ENCODE data around the gene STRADA. TPM values are rescaled to one million over a fixed set of nuclear protein-coding genes. Genes with fewer than 3 reads are reported as not detected.
A peak's percentile ranks its signal among the peaks of the same experiment; 100 is the strongest.

Gene STRADA
- total and polyA plus RNA-seq, 3 experiments from 2014 or later = 22.8 to 57.2 (median 56.7) TPM

DNA sequence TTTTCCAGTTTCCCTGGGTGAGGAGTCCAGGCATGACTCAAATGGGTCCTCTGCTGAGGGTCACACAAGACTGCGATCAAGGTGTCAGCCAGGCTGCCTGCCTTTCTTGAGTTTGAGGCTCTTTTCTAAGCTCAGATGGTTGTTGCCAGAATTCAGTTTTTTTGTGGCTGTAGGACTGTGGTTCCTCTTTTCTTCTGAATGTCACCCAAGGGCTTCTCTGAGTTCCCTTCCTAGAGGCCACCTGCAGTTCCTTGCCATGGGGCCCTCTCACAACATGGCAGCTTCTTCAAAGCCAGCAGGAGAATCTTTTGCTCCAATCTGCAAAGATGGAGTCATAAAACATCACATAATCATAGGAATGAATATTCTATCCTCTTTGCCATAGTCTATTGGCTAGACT is 59.2 kb downstream of the STRADA start:
- POLR2A ChIA-PET = interaction anchor here (1.4 kb wide), 1 partner anchor 19 kb away, joined by 3 read pairs; no protein-coding TSS in a partner anchor
- Mint-ChIP-seq H3K4me1 (peaks cover 0 to 4% (median 0%) of the 10 kb centered on the region in 3 donors), H3K36me3 (peaks cover 0 to 87% (median 11%) of the 10 kb centered on the region in 3 donors), H3K27ac (peak overlapping the region in 4 of 8 donors; percentile 8 to 55 (median 19)), H3K27me3 (no peaks in the 10 kb centered on the region), H3K9me3 (no peaks in the 10 kb centered on the region), H3K4me3 (no peak overlapping the region)
- no peak overlapping the region for H3K27ac ChIP-seq (ENCODE audit: low read depth, low read length)
- DNase-seq = no peak
- no peak overlapping the region for H3K4me3 ChIP-seq (ENCODE audit: low read length)
- H3K27me3 ChIP-seq (ENCODE audit: insufficient read depth, low read length, poor library complexity, severe bottlenecking) = no peaks in the 10 kb centered on the region
- H3K4me1 ChIP-seq (ENCODE audit: insufficient read depth, low read length) = no peaks in the 10 kb centered on the region
- peaks cover 25% of the 10 kb centered on the region for H3K36me3 ChIP-seq (ENCODE audit: insufficient read depth, low read length)
- CTCF ChIA-PET = interaction anchor here (1.0 to 1.9 kb wide), 3 partner anchors 11 to 28 kb away, joined by 3 to 7 read pairs (median 5); no protein-coding TSS in a partner anchor
- H3K9me3 ChIP-seq (ENCODE audit: low read length) = no peaks in the 10 kb centered on the region

DNA sequence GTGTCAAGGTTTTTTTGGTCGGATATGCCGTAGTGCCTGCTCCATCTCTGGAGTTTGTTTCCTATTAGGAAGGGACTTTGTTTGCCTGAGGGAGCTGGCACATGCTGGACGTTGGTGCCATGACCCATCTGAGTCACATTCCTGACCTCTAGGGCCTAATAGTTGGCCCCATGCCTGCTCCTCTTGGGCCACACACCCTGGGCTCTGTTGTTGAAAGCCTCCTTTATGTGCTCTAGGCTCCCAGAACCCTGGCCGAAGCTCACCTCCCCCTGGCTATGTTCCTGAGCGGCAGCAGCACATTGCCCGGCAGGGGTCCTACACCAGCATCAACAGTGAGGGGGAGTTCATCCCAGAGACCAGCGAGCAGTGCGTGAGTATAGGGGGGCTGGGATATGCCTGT is 60.1 kb downstream of the STRADA start:
- ChIA-PET CTCF (interaction anchor here (1.5 to 1.9 kb wide), 2 partner anchors 12 to 29 kb away, joined by 5 to 7 read pairs; no protein-coding TSS in a partner anchor), POLR2A (interaction anchor here (1.4 kb wide), 1 partner anchor 20 kb away, joined by 3 read pairs; no protein-coding TSS in a partner anchor)
- no peaks in the 10 kb centered on the region for H3K9me3 Mint-ChIP-seq
- no peak for DNase-seq
- H3K27ac Mint-ChIP-seq = peak overlapping the region in 3 of 8 donors; percentile 23 to 84 (median 42)
- H3K27me3 Mint-ChIP-seq = no peaks in the 10 kb centered on the region
- Histone ChIP-seq H3K27ac (ENCODE audit: low read depth, low read length) (no peak overlapping the region), H3K27me3 (ENCODE audit: insufficient read depth, low read length, poor library complexity, severe bottlenecking) (no peaks in the 10 kb centered on the region), H3K4me1 (ENCODE audit: insufficient read depth, low read length) (no peaks in the 10 kb centered on the region), H3K4me3 (ENCODE audit: low read length) (no peak overlapping the region), H3K9me3 (ENCODE audit: low read length) (no peaks in the 10 kb centered on the region), H3K36me3 (ENCODE audit: insufficient read depth, low read length) (peaks cover 28% of the 10 kb centered on the region)
- H3K4me1 Mint-ChIP-seq = peaks cover 0 to 4% (median 0%) of the 10 kb centered on the region in 3 donors
- peaks cover 0 to 91% (median 11%) of the 10 kb centered on the region in 3 donors for H3K36me3 Mint-ChIP-seq
- H3K4me3 Mint-ChIP-seq = no peak overlapping the region

DNA sequence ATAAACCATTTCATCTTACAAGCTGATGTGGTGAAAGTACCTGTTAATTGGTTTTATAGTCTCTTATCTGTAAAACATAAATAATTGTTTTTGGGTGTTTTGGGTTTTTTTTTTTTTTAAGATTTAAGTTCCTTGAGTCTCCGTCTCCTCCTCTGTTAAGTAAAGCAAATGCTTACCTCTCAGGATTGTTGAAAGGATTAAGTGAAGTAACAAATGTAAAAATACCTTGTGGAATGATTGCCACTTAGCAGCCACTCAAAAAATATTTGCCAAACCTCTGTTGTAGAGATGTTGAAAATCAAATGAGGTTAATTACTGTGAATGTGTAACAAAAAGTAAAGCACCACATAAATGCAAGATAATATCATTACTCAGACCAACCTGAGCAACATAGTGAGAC is 60.9 kb downstream of the STRADA start:
- Histone ChIP-seq H3K9me3 (ENCODE audit: low read length) (no peaks in the 10 kb centered on the region), H3K27me3 (ENCODE audit: insufficient read depth, low read length, poor library complexity, severe bottlenecking) (no peaks in the 10 kb centered on the region), H3K27ac (ENCODE audit: low read depth, low read length) (no peak overlapping the region), H3K4me3 (ENCODE audit: low read length) (no peak overlapping the region), H3K36me3 (ENCODE audit: insufficient read depth, low read length) (peaks cover 24% of the 10 kb centered on the region), H3K4me1 (ENCODE audit: insufficient read depth, low read length) (no peaks in the 10 kb centered on the region)
- DNase-seq = no peak
- no peak overlapping the region for H3K4me3 Mint-ChIP-seq
- CTCF ChIA-PET = interaction anchor here (1.5 kb wide), 1 partner anchor 29 kb away, joined by 7 read pairs; no protein-coding TSS in a partner anchor
- H3K9me3 Mint-ChIP-seq = no peaks in the 10 kb centered on the region
- H3K4me1 Mint-ChIP-seq = peaks cover 0 to 8% (median 0%) of the 10 kb centered on the region in 3 donors
- H3K27me3 Mint-ChIP-seq = no peaks in the 10 kb centered on the region
- POLR2A ChIA-PET = no interaction called here
- H3K27ac Mint-ChIP-seq = peak overlapping the region in 4 of 8 donors; percentile 8 to 94 (median 52)
- H3K36me3 Mint-ChIP-seq = peaks cover 0 to 91% (median 8%) of the 10 kb centered on the region in 3 donors

DNA sequence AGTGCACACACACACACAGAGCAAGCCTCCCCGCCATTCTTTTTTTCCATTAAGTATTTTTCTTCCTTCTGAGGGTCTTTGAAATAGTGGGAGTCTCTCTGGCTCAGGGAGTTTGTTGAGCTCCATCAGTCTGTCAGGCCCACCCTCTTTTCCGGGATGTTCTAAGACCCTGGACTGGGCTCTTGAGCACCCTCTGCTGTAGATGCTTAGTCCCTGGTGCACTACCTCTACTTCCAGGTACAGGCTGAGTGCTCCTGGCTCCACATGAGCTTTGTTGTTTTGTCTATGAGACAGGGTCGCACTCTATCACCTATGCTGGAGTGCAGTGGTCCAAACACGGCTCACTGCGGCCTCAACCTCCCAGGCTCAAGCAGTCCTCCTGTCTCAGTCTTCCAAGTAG is 62.4 kb downstream of the STRADA start:
- Mint-ChIP-seq H3K36me3 (peaks cover 0 to 91% (median 8%) of the 10 kb centered on the region in 3 donors), H3K27me3 (no peaks in the 10 kb centered on the region), H3K4me1 (peaks cover 0 to 14% (median 5%) of the 10 kb centered on the region in 3 donors), H3K4me3 (no peak overlapping the region), H3K9me3 (no peaks in the 10 kb centered on the region), H3K27ac (peak overlapping the region in 6 of 8 donors; percentile 8 to 70 (median 34))
- ChIA-PET CTCF (no interaction called here), POLR2A (no interaction called here)
- no peak overlapping the region for H3K4me3 ChIP-seq (ENCODE audit: low read length)
- H3K36me3 ChIP-seq (ENCODE audit: insufficient read depth, low read length) = peaks cover 21% of the 10 kb centered on the region
- H3K9me3 ChIP-seq (ENCODE audit: low read length) = no peaks in the 10 kb centered on the region
- H3K27me3 ChIP-seq (ENCODE audit: insufficient read depth, low read length, poor library complexity, severe bottlenecking) = no peaks in the 10 kb centered on the region
- no peak for DNase-seq
- H3K4me1 ChIP-seq (ENCODE audit: insufficient read depth, low read length) = no peaks in the 10 kb centered on the region
- no peak overlapping the region for H3K27ac ChIP-seq (ENCODE audit: low read depth, low read length)

DNA sequence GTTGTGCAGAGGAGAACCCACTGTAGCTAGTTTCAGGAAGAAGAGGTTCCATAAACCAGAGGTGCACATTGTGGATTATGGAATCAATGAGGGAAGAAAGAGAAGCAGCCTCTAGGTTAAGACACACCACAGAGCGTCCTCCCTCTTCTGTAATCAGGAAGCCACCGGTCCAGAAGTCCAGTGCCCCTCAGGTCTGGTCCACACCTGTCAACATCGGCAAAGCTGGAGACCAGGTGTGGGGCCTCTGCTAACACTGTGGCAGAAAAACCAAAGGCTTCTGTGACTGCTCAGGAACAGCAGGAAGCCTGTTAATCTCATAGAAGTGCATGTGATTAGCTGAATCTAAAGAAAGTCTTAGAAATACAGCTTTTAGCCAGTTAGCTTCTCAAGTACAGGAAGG is 65.0 kb downstream of the STRADA start:
- ChIA-PET CTCF (interaction anchor here (1.0 to 2.0 kb wide), 4 partner anchors 11 to 251 kb away, joined by 3 to 9 read pairs (median 6); no protein-coding TSS in a partner anchor), POLR2A (no interaction called here)
- H3K9me3 ChIP-seq (ENCODE audit: low read length) = no peaks in the 10 kb centered on the region
- Mint-ChIP-seq H3K36me3 (peaks cover 0 to 89% (median 11%) of the 10 kb centered on the region in 3 donors), H3K9me3 (no peaks in the 10 kb centered on the region), H3K27me3 (no peaks in the 10 kb centered on the region), H3K27ac (peak overlapping the region in 5 of 8 donors; percentile 6 to 85 (median 27)), H3K4me1 (peaks cover 4 to 17% (median 5%) of the 10 kb centered on the region in 3 donors), H3K4me3 (no peak overlapping the region)
- DNase-seq = no peak
- no peak overlapping the region for H3K27ac ChIP-seq (ENCODE audit: low read depth, low read length)
- peaks cover 6% of the 10 kb centered on the region for H3K36me3 ChIP-seq (ENCODE audit: insufficient read depth, low read length)
- no peak overlapping the region for H3K4me3 ChIP-seq (ENCODE audit: low read length)
- H3K4me1 ChIP-seq (ENCODE audit: insufficient read depth, low read length) = no peaks in the 10 kb centered on the region
- H3K27me3 ChIP-seq (ENCODE audit: insufficient read depth, low read length, poor library complexity, severe bottlenecking) = no peaks in the 10 kb centered on the region

DNA sequence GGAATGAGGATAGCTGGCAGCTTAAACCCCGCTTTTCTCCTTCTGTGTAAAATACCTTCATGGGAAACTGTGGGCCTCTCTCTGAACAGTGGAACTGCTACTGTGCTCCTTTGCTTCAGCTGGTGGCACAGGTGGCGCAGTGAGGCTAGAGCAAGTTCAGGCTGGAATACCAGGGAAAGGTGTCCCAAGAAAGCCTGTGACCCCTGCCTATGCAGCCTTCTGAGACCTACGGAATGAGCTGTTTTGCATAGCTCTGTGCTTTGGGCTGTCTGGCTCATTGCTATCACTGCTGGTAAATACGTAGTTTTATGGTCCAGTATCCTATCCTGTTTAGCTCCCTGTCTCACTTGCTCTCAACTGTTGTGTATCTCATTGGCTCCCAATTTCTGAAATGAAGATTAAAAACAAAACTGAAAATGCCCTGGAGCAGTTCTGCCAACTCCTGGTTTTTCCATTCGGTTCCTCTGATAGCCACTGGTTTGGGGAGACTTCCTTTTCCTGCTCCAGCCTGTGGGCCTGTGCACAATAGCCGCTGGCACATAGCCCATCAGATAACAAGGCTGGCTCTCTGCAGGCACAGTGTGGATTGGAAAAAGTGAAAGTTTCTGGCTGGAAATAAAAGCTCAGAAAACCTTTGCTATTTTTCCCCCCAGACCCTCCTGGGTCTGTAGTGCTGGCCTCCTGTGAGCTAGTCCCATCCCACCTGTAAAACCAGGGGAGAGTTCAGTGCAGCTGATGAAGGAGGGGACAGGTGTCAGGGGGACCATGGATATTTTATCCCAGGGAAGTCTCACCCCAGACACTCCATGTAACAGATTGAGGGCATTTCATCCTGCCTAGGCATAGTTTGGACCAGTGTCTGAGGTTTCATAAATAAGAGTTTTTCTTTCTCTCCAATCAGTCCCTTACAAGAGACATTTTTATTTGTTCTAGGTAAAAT is 65.7 kb downstream of the STRADA start:
- Mint-ChIP-seq H3K36me3 (peaks cover 1 to 86% (median 10%) of the 10 kb centered on the region in 3 donors), H3K27me3 (no peaks in the 10 kb centered on the region), H3K4me3 (no peak overlapping the region), H3K9me3 (no peaks in the 10 kb centered on the region), H3K4me1 (peaks cover 4 to 18% (median 6%) of the 10 kb centered on the region in 3 donors), H3K27ac (peak overlapping the region in 7 of 8 donors; percentile 6 to 85 (median 28))
- ChIA-PET POLR2A (no interaction called here), CTCF (interaction anchor here (1.3 to 2.0 kb wide), 3 partner anchors 11 to 250 kb away, joined by 3 to 9 read pairs (median 6); no protein-coding TSS in a partner anchor)
- Histone ChIP-seq H3K4me3 (ENCODE audit: low read length) (no peak overlapping the region), H3K4me1 (ENCODE audit: insufficient read depth, low read length) (no peaks in the 10 kb centered on the region), H3K27me3 (ENCODE audit: insufficient read depth, low read length, poor library complexity, severe bottlenecking) (no peaks in the 10 kb centered on the region), H3K27ac (ENCODE audit: low read depth, low read length) (peak overlapping the region; percentile 24), H3K9me3 (ENCODE audit: low read length) (no peaks in the 10 kb centered on the region), H3K36me3 (ENCODE audit: insufficient read depth, low read length) (peaks cover 3% of the 10 kb centered on the region)
- no peak for DNase-seq

DNA sequence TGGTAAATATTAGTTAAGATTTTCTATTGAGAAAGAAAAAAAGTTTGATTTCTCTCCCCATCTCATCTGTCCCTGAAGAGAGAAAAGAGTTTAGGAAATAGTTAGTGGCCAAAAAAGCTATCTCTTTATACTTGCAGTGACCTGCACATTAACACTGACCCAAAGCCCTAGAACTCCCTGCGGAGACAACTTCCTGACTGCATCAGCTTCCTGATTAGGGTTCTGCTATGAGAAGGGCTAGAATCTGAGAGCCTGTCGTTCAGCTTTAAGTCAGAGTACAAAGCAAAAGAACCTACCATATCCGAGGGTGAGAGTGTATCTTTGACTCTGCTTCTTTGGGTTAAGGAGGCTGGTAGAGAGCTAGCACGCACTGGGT is 66.4 kb downstream of the STRADA start:
- H3K27ac Mint-ChIP-seq = peak overlapping the region in 3 of 8 donors; percentile 17 to 64 (median 36)
- no peaks in the 10 kb centered on the region for H3K4me1 ChIP-seq (ENCODE audit: insufficient read depth, low read length)
- H3K4me3 ChIP-seq (ENCODE audit: low read length) = no peak overlapping the region
- peaks cover 3% of the 10 kb centered on the region for H3K36me3 ChIP-seq (ENCODE audit: insufficient read depth, low read length)
- H3K27me3 ChIP-seq (ENCODE audit: insufficient read depth, low read length, poor library complexity, severe bottlenecking) = no peaks in the 10 kb centered on the region
- H3K27me3 Mint-ChIP-seq = no peaks in the 10 kb centered on the region
- ChIA-PET POLR2A (interaction anchor here (1.2 kb wide), 1 partner anchor 20 kb away, joined by 3 read pairs; no protein-coding TSS in a partner anchor), CTCF (interaction anchor here (1.0 to 2.0 kb wide), 4 partner anchors 10 to 249 kb away, joined by 3 to 9 read pairs (median 4); no protein-coding TSS in a partner anchor)
- peak overlapping the region; percentile 24 for H3K27ac ChIP-seq (ENCODE audit: low read depth, low read length)
- H3K4me1 Mint-ChIP-seq = peaks cover 8 to 23% (median 11%) of the 10 kb centered on the region in 3 donors
- no peaks in the 10 kb centered on the region for H3K9me3 ChIP-seq (ENCODE audit: low read length)
- H3K9me3 Mint-ChIP-seq = no peaks in the 10 kb centered on the region
- no peak for DNase-seq
- no peak overlapping the region for H3K4me3 Mint-ChIP-seq
- peaks cover 5 to 84% (median 14%) of the 10 kb centered on the region in 3 donors for H3K36me3 Mint-ChIP-seq
